Midbrain (tissue), 1 donor: ENCODE measurements around the gene SHOC2.
"Not testable (repeated sequence)": the region's sequence is repeated elsewhere in the genome, so short reads cannot be mapped to it uniquely, and the experiment has no call there.

ENCODE experiments used
- DNase-seq: peaks from one replicate; lab custom pipeline; 2025; lab: John Stamatoyannopoulos, UW

The SHOC2 gene

GRCh38 chr10:110901954-110902819 lies 17.2 kb upstream of the SHOC2 start:
- DNase-seq: no peak

- no peak for DNase-seq
These were observed 15.8 kb upstream of the SHOC2 start for GRCh38 chr10:110903280-110904278.

- DNase-seq: no peak
These were observed 9.3 kb upstream of the SHOC2 start for GRCh38 chr10:110910138-110910537.

- DNase-seq: no peak
These were observed 7.0 kb upstream of the SHOC2 start for GRCh38 chr10:110912374-110912773.

GRCh38 chr10:110914431-110914830 lies 5.0 kb upstream of the SHOC2 start:
- no peak for DNase-seq

GRCh38 chr10:110915035-110915434 lies 4.4 kb upstream of the SHOC2 start:
- DNase-seq: no peak

- DNase-seq: not testable (repeated sequence)
These were observed 3.8 kb upstream of the SHOC2 start for GRCh38 chr10:110915600-110915999.

- no peak for DNase-seq
These were observed 2.7 kb upstream of the SHOC2 start for GRCh38 chr10:110916554-110917346.

- no peak for DNase-seq
These were observed 1.1 kb upstream of the SHOC2 start for GRCh38 chr10:110918269-110918642.

- peak; percentile 100 for DNase-seq
These were observed 608 bp upstream of the SHOC2 start, which contains the start of gene BBIP1 for GRCh38 chr10:110918643-110919348. BBIP1 (minus strand) TSS chr10:110919180; CDS start chr10:110918157, 1,023 bp downstream.

GRCh38 chr10:110919971-110920881 lies 822 bp downstream of the SHOC2 start:
- no peak for DNase-seq

GRCh38 chr10:110923856-110924493 lies 4.6 kb downstream of the SHOC2 start:
- DNase-seq: no peak

- no peak for DNase-seq
These were observed 8.1 kb downstream of the SHOC2 start for GRCh38 chr10:110927461-110927860.

- DNase-seq: no peak
These were observed 12.5 kb downstream of the SHOC2 start for GRCh38 chr10:110931769-110932381.

- DNase-seq: no peak
These were observed 13.2 kb downstream of the SHOC2 start for GRCh38 chr10:110932505-110933180.

GRCh38 chr10:110936757-110937156 lies 17.4 kb downstream of the SHOC2 start:
- no peak for DNase-seq

- no peak for DNase-seq
These were observed 20.0 kb downstream of the SHOC2 start for GRCh38 chr10:110939419-110939818.

GRCh38 chr10:110944792-110945396 lies 25.5 kb downstream of the SHOC2 start:
- DNase-seq: no peak
